Ecto neural progenitor cell (in vitro differentiated cells): ENCODE data around the gene TPRX1.
"Not testable (repeated sequence)": the region's sequence is repeated elsewhere in the genome, so short reads cannot be mapped to it uniquely, and the experiment has no call there.

Source experiments
- DNase-seq: peaks from one replicate; pipeline ENCODE4 v3.0.0-alpha.2; 2018; ENCODE audit warnings: low spot score

Gene TPRX1

GRCh38 chr19:47767349-47767748 lies 37.0 kb downstream of the TPRX1 start:
- DNase-seq = no peak

- DNase-seq = no peak
Observed at GRCh38 chr19:47766670-47767069, 37.7 kb downstream of the TPRX1 start.

- no peak for DNase-seq
Observed at GRCh38 chr19:47766359-47766620, 38.1 kb downstream of the TPRX1 start.

GRCh38 chr19:47765523-47766358 lies 38.6 kb downstream of the TPRX1 start:
- peak; percentile 79 for DNase-seq

- DNase-seq = not testable (repeated sequence)
Observed at GRCh38 chr19:47764705-47765104, 39.6 kb downstream of the TPRX1 start.

- DNase-seq = no peak
Observed at GRCh38 chr19:47762615-47763308, 41.6 kb downstream of the TPRX1 start.

- DNase-seq = no peak
Observed at GRCh38 chr19:47762151-47762550, 42.2 kb downstream of the TPRX1 start.

- no peak for DNase-seq
Observed at GRCh38 chr19:47761566-47761965, 42.8 kb downstream of the TPRX1 start.

- DNase-seq = no peak
Observed at GRCh38 chr19:47760632-47760999, 43.7 kb downstream of the TPRX1 start.

- no peak for DNase-seq
Observed at GRCh38 chr19:47758443-47758804, 45.9 kb downstream of the TPRX1 start.

- no peak for DNase-seq
Observed at GRCh38 chr19:47757617-47758442, 46.5 kb downstream of the TPRX1 start.

- no peak for DNase-seq
Observed at GRCh38 chr19:47756953-47757608, 47.3 kb downstream of the TPRX1 start.

GRCh38 chr19:47756627-47756929 lies 47.8 kb downstream of the TPRX1 start:
- DNase-seq = no peak

- no peak for DNase-seq
Observed at GRCh38 chr19:47755762-47756626, 48.4 kb downstream of the TPRX1 start.

GRCh38 chr19:47755065-47755761 lies 49.1 kb downstream of the TPRX1 start:
- no peak for DNase-seq

GRCh38 chr19:47754206-47755064 lies 49.9 kb downstream of the TPRX1 start:
- DNase-seq = no peak

- DNase-seq = no peak
Observed at GRCh38 chr19:47752440-47753211, 51.7 kb downstream of the TPRX1 start.
